ENCODE results near the gene KRT8.
A peak's percentile ranks its signal among the peaks of the same experiment; 100 is the strongest.

- TF ChIP-seq POLR2AphosphoS5 (IDR thresholded peaks at IDR 0.05; ENCODE audit: insufficient read depth in 1 of 2, low read depth in 1 of 2): peak; percentile 56 to 78
- TF ChIP-seq CTCF (IDR thresholded peaks at IDR 0.05): no peak
- no peak for TF ChIP-seq POLR2A (IDR thresholded peaks at IDR 0.05)
Observed at GRCh38 chr12:52871291-52872039, 33.4 kb downstream of the KRT8 start.
